ENCODE results near the gene SNRNP25. TPM values are rescaled to one million over a fixed set of nuclear protein-coding genes. Genes with fewer than 3 reads are reported as not detected.
A peak's percentile ranks its signal among the peaks of the same experiment; 100 is the strongest.
"Not testable (repeated sequence)": the region's sequence is repeated elsewhere in the genome, so short reads cannot be mapped to it uniquely, and the experiment has no call there.

Gene SNRNP25
- total RNA-seq, 1 donor from 2014 or later: 77.5 TPM

GRCh38 chr16:35011-35677 lies 18.5 kb upstream of the SNRNP25 start:
- intact Hi-C loops (cut with micrococcal nuclease): no loop called here
- no peak for DNase-seq (ENCODE audit: low spot score)
- Mint-ChIP-seq H3K4me3 (ENCODE audit: low read depth) (no peak overlapping the region), H3K4me1 (ENCODE audit: low read depth) (peaks cover 11% of the 10 kb centered on the region), H3K36me3 (ENCODE audit: low read depth) (peaks cover 19% of the 10 kb centered on the region), H3K9me3 (no peaks in the 10 kb centered on the region), H3K27me3 (ENCODE audit: low read depth) (no peaks in the 10 kb centered on the region), H3K27ac (no peak overlapping the region)

GRCh38 chr16:35678-36305 lies 17.8 kb upstream of the SNRNP25 start:
- intact Hi-C loops (cut with micrococcal nuclease): no loop called here
- Mint-ChIP-seq H3K27me3 (ENCODE audit: low read depth) (no peaks in the 10 kb centered on the region), H3K36me3 (ENCODE audit: low read depth) (peaks cover 19% of the 10 kb centered on the region)

GRCh38 chr16:36336-36984 lies 17.2 kb upstream of the SNRNP25 start:
- Mint-ChIP-seq H3K4me3 (ENCODE audit: low read depth) (no peak overlapping the region), H3K27ac (no peak overlapping the region), H3K27me3 (ENCODE audit: low read depth) (no peaks in the 10 kb centered on the region), H3K9me3 (no peaks in the 10 kb centered on the region), H3K36me3 (ENCODE audit: low read depth) (peaks cover 25% of the 10 kb centered on the region), H3K4me1 (ENCODE audit: low read depth) (peaks cover 11% of the 10 kb centered on the region)
- no peak for DNase-seq (ENCODE audit: low spot score)
- intact Hi-C loops (cut with micrococcal nuclease): no loop called here

More at GRCh38 chr16:35678-36305, 17.8 kb upstream of the SNRNP25 start:
- Mint-ChIP-seq H3K4me1 (ENCODE audit: low read depth) (peaks cover 11% of the 10 kb centered on the region), H3K9me3 (no peaks in the 10 kb centered on the region), H3K27ac (no peak overlapping the region), H3K4me3 (ENCODE audit: low read depth) (no peak overlapping the region)
- DNase-seq (ENCODE audit: low spot score): no peak

- H3K27ac Mint-ChIP-seq: no peak overlapping the region
- no peak for DNase-seq (ENCODE audit: low spot score)
- H3K9me3 Mint-ChIP-seq: no peaks in the 10 kb centered on the region
- H3K27me3 Mint-ChIP-seq (ENCODE audit: low read depth): no peaks in the 10 kb centered on the region
- H3K4me1 Mint-ChIP-seq (ENCODE audit: low read depth): peaks cover 19% of the 10 kb centered on the region
- H3K4me3 Mint-ChIP-seq (ENCODE audit: low read depth): no peak overlapping the region
- intact Hi-C loops (cut with micrococcal nuclease): no loop called here
- H3K36me3 Mint-ChIP-seq (ENCODE audit: low read depth): peaks cover 36% of the 10 kb centered on the region
Measured at GRCh38 chr16:37511-37910, 16.1 kb upstream of the SNRNP25 start.

- Mint-ChIP-seq H3K4me1 (ENCODE audit: low read depth) (peaks cover 24% of the 10 kb centered on the region), H3K36me3 (ENCODE audit: low read depth) (peaks cover 42% of the 10 kb centered on the region)
- intact Hi-C loops (cut with micrococcal nuclease); DNase-seq (ENCODE audit: low spot score); H3K27me3 Mint-ChIP-seq (ENCODE audit: low read depth); H3K9me3 Mint-ChIP-seq; H3K4me3 Mint-ChIP-seq (ENCODE audit: low read depth); H3K27ac Mint-ChIP-seq: not testable (repeated sequence)
Measured at GRCh38 chr16:38206-38605, 15.4 kb upstream of the SNRNP25 start.

GRCh38 chr16:38941-39892 lies 14.4 kb upstream of the SNRNP25 start:
- no peak overlapping the region for H3K4me3 Mint-ChIP-seq (ENCODE audit: low read depth)
- H3K4me1 Mint-ChIP-seq (ENCODE audit: low read depth): peaks cover 26% of the 10 kb centered on the region
- DNase-seq (ENCODE audit: low spot score): peak; percentile 49
- H3K36me3 Mint-ChIP-seq (ENCODE audit: low read depth): peaks cover 48% of the 10 kb centered on the region
- no peaks in the 10 kb centered on the region for H3K27me3 Mint-ChIP-seq (ENCODE audit: low read depth)
- intact Hi-C loops (cut with micrococcal nuclease): no loop called here
- H3K27ac Mint-ChIP-seq: no peak overlapping the region
- no peaks in the 10 kb centered on the region for H3K9me3 Mint-ChIP-seq

GRCh38 chr16:41439-42068 lies 12.1 kb upstream of the SNRNP25 start:
- Mint-ChIP-seq H3K4me1 (ENCODE audit: low read depth) (peaks cover 26% of the 10 kb centered on the region), H3K36me3 (ENCODE audit: low read depth) (peaks cover 62% of the 10 kb centered on the region), H3K27me3 (ENCODE audit: low read depth) (no peaks in the 10 kb centered on the region), H3K9me3 (no peaks in the 10 kb centered on the region), H3K27ac (no peak overlapping the region), H3K4me3 (ENCODE audit: low read depth) (no peak overlapping the region)
- no peak for DNase-seq (ENCODE audit: low spot score)
- intact Hi-C loops (cut with micrococcal nuclease): no loop called here

- no peak for DNase-seq (ENCODE audit: low spot score)
- intact Hi-C loops (cut with micrococcal nuclease): no loop called here
- peaks cover 63% of the 10 kb centered on the region for H3K36me3 Mint-ChIP-seq (ENCODE audit: low read depth)
- no peak overlapping the region for H3K27ac Mint-ChIP-seq
- H3K4me3 Mint-ChIP-seq (ENCODE audit: low read depth): no peak overlapping the region
- H3K9me3 Mint-ChIP-seq: no peaks in the 10 kb centered on the region
- H3K4me1 Mint-ChIP-seq (ENCODE audit: low read depth): peaks cover 27% of the 10 kb centered on the region
- no peaks in the 10 kb centered on the region for H3K27me3 Mint-ChIP-seq (ENCODE audit: low read depth)
Measured at GRCh38 chr16:42069-42457, 11.6 kb upstream of the SNRNP25 start.

GRCh38 chr16:42691-43090 lies 10.9 kb upstream of the SNRNP25 start:
- DNase-seq (ENCODE audit: low spot score): no peak
- Mint-ChIP-seq H3K27ac (peak overlapping the region; percentile 5), H3K36me3 (ENCODE audit: low read depth) (peaks cover 64% of the 10 kb centered on the region), H3K27me3 (ENCODE audit: low read depth) (no peaks in the 10 kb centered on the region), H3K4me1 (ENCODE audit: low read depth) (peaks cover 30% of the 10 kb centered on the region), H3K4me3 (ENCODE audit: low read depth) (no peak overlapping the region), H3K9me3 (no peaks in the 10 kb centered on the region)
- intact Hi-C loops (cut with micrococcal nuclease): no loop called here

- H3K27me3 Mint-ChIP-seq (ENCODE audit: low read depth): no peaks in the 10 kb centered on the region
- peaks cover 29% of the 10 kb centered on the region for H3K4me1 Mint-ChIP-seq (ENCODE audit: low read depth)
- no peak for DNase-seq (ENCODE audit: low spot score)
- intact Hi-C loops (cut with micrococcal nuclease): no loop called here
- no peaks in the 10 kb centered on the region for H3K9me3 Mint-ChIP-seq
- H3K4me3 Mint-ChIP-seq (ENCODE audit: low read depth): no peak overlapping the region
- H3K27ac Mint-ChIP-seq: no peak overlapping the region
- peaks cover 68% of the 10 kb centered on the region for H3K36me3 Mint-ChIP-seq (ENCODE audit: low read depth)
Measured at GRCh38 chr16:43294-43693, 10.3 kb upstream of the SNRNP25 start.

- intact Hi-C loops (cut with micrococcal nuclease): no loop called here
- H3K36me3 Mint-ChIP-seq (ENCODE audit: low read depth): peaks cover 70% of the 10 kb centered on the region
Measured at GRCh38 chr16:44655-45054, 9.0 kb upstream of the SNRNP25 start.

GRCh38 chr16:45454-45853 lies 8.2 kb upstream of the SNRNP25 start:
- Mint-ChIP-seq H3K9me3 (no peaks in the 10 kb centered on the region), H3K36me3 (ENCODE audit: low read depth) (peaks cover 74% of the 10 kb centered on the region), H3K27ac (no peak overlapping the region), H3K4me1 (ENCODE audit: low read depth) (peaks cover 21% of the 10 kb centered on the region), H3K27me3 (ENCODE audit: low read depth) (no peaks in the 10 kb centered on the region), H3K4me3 (ENCODE audit: low read depth) (no peak overlapping the region)
- no peak for DNase-seq (ENCODE audit: low spot score)
- intact Hi-C loops (cut with micrococcal nuclease): no loop called here

More at GRCh38 chr16:44655-45054, 9.0 kb upstream of the SNRNP25 start:
- no peak for DNase-seq (ENCODE audit: low spot score)
- H3K9me3 Mint-ChIP-seq: no peaks in the 10 kb centered on the region
- peaks cover 21% of the 10 kb centered on the region for H3K4me1 Mint-ChIP-seq (ENCODE audit: low read depth)
- no peak overlapping the region for H3K4me3 Mint-ChIP-seq (ENCODE audit: low read depth)
- H3K27me3 Mint-ChIP-seq (ENCODE audit: low read depth): no peaks in the 10 kb centered on the region
- no peak overlapping the region for H3K27ac Mint-ChIP-seq

Measured in activated T-helper 2 cell treated with anti-CD3 and anti-CD28 coated beads, Interferon-gamma antibody, Interleukin-2, Interleukin-4, amounts not matched to agents 10 μg/mL and 5 μg/mL and 100 μg/mL, durations not matched to agents 14 hours and 24 hours and 36 hours (primary cell).